Smooth muscle cell (in vitro differentiated cells): ENCODE data around the gene CACNG6. TPM values are rescaled to one million over a fixed set of nuclear protein-coding genes. Genes with fewer than 3 reads are reported as not detected.

ENCODE experiments used
- DNase-seq: peaks from one replicate; lab custom pipeline; 2025; ENCODE audit not compliant: unreplicated experiment; lab: John Stamatoyannopoulos, UW
- H2AFZ ChIP-seq: fragments of 200-600 bp; sonication (generic); 2 replicates; pipeline ENCODE4 v1.6.0; 2016; ENCODE audit warnings: antibody characterized with exemption, low read depth, mild to moderate bottlenecking
- H3F3A ChIP-seq: fragments of 200-600 bp; sonication (generic); 2 replicates; pipeline ENCODE4 v1.6.0; 2017; ENCODE audit warnings: antibody characterized with exemption, low read depth
- H3K27ac ChIP-seq: fragments of 200-600 bp; sonication (generic); 2 replicates; pipeline ENCODE4 v1.5.1; 2016; ENCODE audit warnings: low read depth, mild to moderate bottlenecking
- H3K27me3 ChIP-seq: fragments of 200-600 bp; sonication (generic); 2 replicates; pipeline ENCODE4 v1.6.1; 2016; ENCODE audit warnings: low read depth, mild to moderate bottlenecking
- H3K36me3 ChIP-seq: fragments of 200-600 bp; sonication (generic); 2 replicates; pipeline ENCODE4 v1.5.1; 2016; ENCODE audit warnings: low read depth
- H3K4me1 ChIP-seq: fragments of 200-600 bp; sonication (generic); 2 replicates; pipeline ENCODE4 v1.5.1; 2016; ENCODE audit warnings: low read depth
- H3K4me2 ChIP-seq: fragments of 200-600 bp; sonication (generic); 2 replicates; pipeline ENCODE4 v1.6.0; 2016; ENCODE audit warnings: mild to moderate bottlenecking
- H3K4me3 ChIP-seq: fragments of 200-600 bp; sonication (generic); 2 replicates; pipeline ENCODE4 v1.5.1; 2016; ENCODE audit warnings: mild to moderate bottlenecking
- H3K79me2 ChIP-seq: fragments of 200-600 bp; sonication (generic); 2 replicates; pipeline ENCODE4 v1.6.0; 2016; ENCODE audit warnings: low read depth, mild to moderate bottlenecking
- H3K9ac ChIP-seq: fragments of 200-600 bp; sonication (generic); 2 replicates; pipeline ENCODE4 v1.6.0; 2016; ENCODE audit warnings: low read depth
- H3K9me3 ChIP-seq: fragments of 200-600 bp; sonication (generic); replicated peaks from 2 replicates; pipeline ENCODE4 v1.5.1; 2016; ENCODE audit warnings: low read depth
- H4K20me1 ChIP-seq: fragments of 200-600 bp; sonication (generic); 2 replicates; pipeline ENCODE4 v1.6.0; 2016; ENCODE audit warnings: low read depth
- WGBS: methylation state at CpG from one replicate; pipeline ENCODE4 v1.1.7; 2016; ENCODE audit warnings: low lambda C conversion rate; 5-methylcytosine and 5-hydroxymethylcytosine counted together
- polyA plus RNA-seq: library from polyadenylated mRNA; unstranded; fragments of >200 nt; fragmentation: Nextera tagmentation; extraction: Ambion mirVana; gene quantifications from 2 replicates; pipeline ENCODE4 v1.2.1, GENCODE V29; 2016
- total RNA-seq: library from RNA; depleted of rRNA; stranded (reverse); fragments of >200 nt; gene quantifications from 2 replicates; pipeline ENCODE4 v1.2.3, GENCODE V29; 2014
- TF ChIP-seq, protein P1 (sequence below): fragments of 200-600 bp; sonication (generic); IDR thresholded peaks from 2 replicates; pipeline ENCODE4 v1.5.1; 2017; ENCODE audit warnings: borderline replicate concordance, mild to moderate bottlenecking, antibody characterized with exemption; ENCODE audit not compliant: insufficient read depth, poor library complexity, severe bottlenecking

Gene CACNG6
- total and polyA plus RNA-seq, 2 experiments from 2014 or later = 0.13 TPM; not detected in 1

DNA sequence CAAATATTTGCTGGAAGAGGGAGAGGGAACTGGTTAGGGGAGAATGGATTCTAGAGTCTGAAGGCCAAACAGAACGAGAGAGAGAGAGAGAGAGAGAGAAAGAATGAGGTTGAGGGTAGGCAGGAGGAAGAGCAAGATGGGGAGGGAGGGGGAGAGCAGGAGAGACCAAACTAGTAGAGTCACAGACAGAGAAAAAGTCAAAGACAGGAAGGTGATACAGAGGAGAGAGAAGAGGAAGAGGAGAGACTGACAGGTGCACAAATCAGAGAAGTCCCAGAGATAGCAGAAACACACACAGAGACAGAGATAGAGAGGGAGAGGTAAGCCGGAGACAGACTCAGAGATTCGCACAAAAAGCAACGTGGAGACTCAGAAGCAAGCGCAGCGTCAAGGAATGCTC, 5.6 kb upstream of the CACNG6 start:
- no peaks in the 10 kb centered on the region for H3F3A ChIP-seq
- WGBS = 89% methylated on average over 6 of the region's 6 CpGs
- no peak overlapping the region for H3K27ac ChIP-seq
- no peak for DNase-seq
- peaks cover 10% of the 10 kb centered on the region for H3K27me3 ChIP-seq
- no peaks in the 10 kb centered on the region for H3K79me2 ChIP-seq
- TF ChIP-seq, protein P1, sequence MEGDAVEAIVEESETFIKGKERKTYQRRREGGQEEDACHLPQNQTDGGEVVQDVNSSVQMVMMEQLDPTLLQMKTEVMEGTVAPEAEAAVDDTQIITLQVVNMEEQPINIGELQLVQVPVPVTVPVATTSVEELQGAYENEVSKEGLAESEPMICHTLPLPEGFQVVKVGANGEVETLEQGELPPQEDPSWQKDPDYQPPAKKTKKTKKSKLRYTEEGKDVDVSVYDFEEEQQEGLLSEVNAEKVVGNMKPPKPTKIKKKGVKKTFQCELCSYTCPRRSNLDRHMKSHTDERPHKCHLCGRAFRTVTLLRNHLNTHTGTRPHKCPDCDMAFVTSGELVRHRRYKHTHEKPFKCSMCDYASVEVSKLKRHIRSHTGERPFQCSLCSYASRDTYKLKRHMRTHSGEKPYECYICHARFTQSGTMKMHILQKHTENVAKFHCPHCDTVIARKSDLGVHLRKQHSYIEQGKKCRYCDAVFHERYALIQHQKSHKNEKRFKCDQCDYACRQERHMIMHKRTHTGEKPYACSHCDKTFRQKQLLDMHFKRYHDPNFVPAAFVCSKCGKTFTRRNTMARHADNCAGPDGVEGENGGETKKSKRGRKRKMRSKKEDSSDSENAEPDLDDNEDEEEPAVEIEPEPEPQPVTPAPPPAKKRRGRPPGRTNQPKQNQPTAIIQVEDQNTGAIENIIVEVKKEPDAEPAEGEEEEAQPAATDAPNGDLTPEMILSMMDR = no peak
- no peaks in the 10 kb centered on the region for H3K36me3 ChIP-seq
- no peak overlapping the region for H3K4me2 ChIP-seq
- no peaks in the 10 kb centered on the region for H3K9me3 ChIP-seq
- H3K9ac ChIP-seq = no peak overlapping the region
- no peak overlapping the region for H2AFZ ChIP-seq
- H3K4me3 ChIP-seq = no peak overlapping the region
- no peaks in the 10 kb centered on the region for H4K20me1 ChIP-seq
- no peaks in the 10 kb centered on the region for H3K4me1 ChIP-seq

DNA sequence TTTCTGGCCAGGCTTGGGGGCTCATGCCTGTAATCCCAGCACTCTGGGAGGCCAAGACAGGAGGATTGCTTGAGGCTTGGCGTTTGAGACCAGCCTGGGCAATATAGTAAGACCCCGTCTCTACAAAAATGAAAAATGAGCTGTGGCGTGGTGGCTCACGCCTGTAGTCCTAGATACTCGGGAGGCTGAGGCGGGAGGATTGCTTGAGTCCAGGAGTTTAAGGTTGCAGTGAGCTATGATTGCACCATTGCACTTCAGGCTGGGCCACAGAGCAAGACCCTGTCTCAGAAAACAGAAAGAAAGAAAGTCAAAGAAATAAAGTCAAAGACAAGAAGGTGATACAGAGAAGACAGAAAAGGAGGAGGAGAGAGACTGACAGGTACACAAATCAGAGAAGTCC, 2.5 kb upstream of the CACNG6 start:
- Histone ChIP-seq H3K4me3 (no peak overlapping the region), H3K4me1 (peaks cover 3% of the 10 kb centered on the region), H4K20me1 (no peaks in the 10 kb centered on the region), H2AFZ (no peak overlapping the region), H3K36me3 (no peaks in the 10 kb centered on the region), H3K4me2 (no peak overlapping the region), H3K9me3 (no peaks in the 10 kb centered on the region), H3K27me3 (peaks cover 10% of the 10 kb centered on the region), H3F3A (no peaks in the 10 kb centered on the region), H3K9ac (no peak overlapping the region), H3K27ac (no peak overlapping the region), H3K79me2 (no peaks in the 10 kb centered on the region)
- TF ChIP-seq, protein P1 = no peak
- WGBS = 94% methylated on average over 6 of the region's 6 CpGs
- DNase-seq = no peak

DNA sequence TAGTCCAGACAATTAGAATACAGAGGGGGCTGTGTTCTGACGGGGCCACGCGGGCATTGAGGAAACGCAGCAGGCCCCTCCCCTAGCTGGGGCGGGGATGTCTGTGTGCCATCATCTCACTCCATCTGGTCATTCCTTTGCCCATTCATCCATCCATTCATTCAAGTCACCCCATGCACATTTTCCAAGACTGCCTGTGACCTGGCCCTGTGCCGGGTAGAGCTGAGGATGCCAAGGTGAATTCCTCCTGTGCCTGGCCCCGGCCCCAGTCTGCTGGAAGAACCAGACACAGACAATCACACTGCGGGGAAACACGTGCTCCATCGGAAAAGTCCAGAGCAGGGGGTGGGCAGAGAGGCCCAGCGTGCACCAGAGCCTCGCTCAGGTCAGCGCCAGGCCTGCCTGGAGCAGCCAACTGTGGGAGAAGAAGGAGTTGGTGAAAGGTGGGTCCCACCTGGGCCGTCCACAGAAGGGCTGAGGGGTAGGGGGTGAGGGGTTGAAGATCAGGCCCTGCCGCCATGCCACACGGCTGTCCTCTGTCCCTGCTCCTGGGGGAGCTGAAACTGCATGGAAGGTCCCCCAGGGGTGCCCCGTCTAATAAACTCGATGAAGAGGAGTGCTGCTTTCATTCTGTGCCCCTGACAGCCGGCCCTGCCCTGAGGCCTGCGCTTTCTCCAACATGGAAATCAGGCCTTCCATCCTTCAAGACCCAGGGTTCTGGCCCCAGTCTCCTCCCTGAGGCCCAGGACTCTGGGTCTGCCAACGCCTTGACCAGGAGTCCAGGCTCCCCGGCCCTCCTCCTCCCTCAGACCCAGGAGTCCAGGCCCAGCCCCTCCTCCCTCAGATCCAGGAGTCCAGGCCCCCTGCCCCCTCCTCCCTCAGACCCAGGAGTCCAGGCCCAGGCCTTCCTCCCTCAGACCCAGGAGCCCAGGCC, 1.6 kb upstream of the CACNG6 start:
- no peaks in the 10 kb centered on the region for H3F3A ChIP-seq
- no peak overlapping the region for H3K9ac ChIP-seq
- 84% methylated on average over 19 of the region's 22 CpGs for WGBS
- no peak overlapping the region for H3K4me3 ChIP-seq
- DNase-seq = no peak
- H2AFZ ChIP-seq = no peak overlapping the region
- TF ChIP-seq, protein P1 = no peak
- H3K36me3 ChIP-seq = no peaks in the 10 kb centered on the region
- no peak overlapping the region for H3K27ac ChIP-seq
- no peak overlapping the region for H3K4me2 ChIP-seq
- H3K79me2 ChIP-seq = no peaks in the 10 kb centered on the region
- H3K27me3 ChIP-seq = peaks cover 10% of the 10 kb centered on the region
- no peaks in the 10 kb centered on the region for H3K9me3 ChIP-seq
- no peaks in the 10 kb centered on the region for H4K20me1 ChIP-seq
- H3K4me1 ChIP-seq = peaks cover 3% of the 10 kb centered on the region
